PC-9 (cell line): ENCODE data around the gene MIF. TPM values are rescaled to one million over a fixed set of nuclear protein-coding genes. Genes with fewer than 3 reads are reported as not detected.
A peak's percentile ranks its signal among the peaks of the same experiment; 100 is the strongest.

ENCODE experiments used
- BruUV-seq: library from RNA; stranded (reverse); fragments of 400-500 nt; replicated peaks from 2 replicates; lab custom pipeline; 2021; lab: Mats Ljungman, UMichigan
- CTCF ChIA-PET: fragments of 300-600 bp; sonication (Branson Sonifier 250); formaldehyde crosslinking; loops from one replicate; lab custom pipeline; 2022; ENCODE audit warnings: antibody characterized with exemption; lab: Charles Lee
- POLR2A ChIA-PET: fragments of 300-600 bp; sonication (Branson Sonifier 250); formaldehyde crosslinking; loops from one replicate; lab custom pipeline; 2022; ENCODE audit warnings: antibody characterized with exemption; ENCODE audit not compliant: unreplicated experiment; lab: Charles Lee
- DNase-seq, 2 experiments: peaks; one replicate each; pipeline versions ENCODE4 v3.0.0 to v3.0.0-alpha.2; 2015 to 2022; ENCODE audit warnings: mixed read lengths in 1 of 2
- H2AFZ ChIP-seq: fragments of 200-600 bp; sonication (generic); 2 replicates; pipeline ENCODE4 v1.8.1; 2017; ENCODE audit warnings: antibody characterized with exemption
- H3F3A ChIP-seq: fragments of 200-600 bp; sonication (generic); 2 replicates; pipeline ENCODE4 v1.8.1; 2017; ENCODE audit warnings: antibody characterized with exemption, mild to moderate bottlenecking, low read depth; ENCODE audit not compliant: insufficient read depth
- H3K27ac ChIP-seq: fragments of 200-600 bp; sonication (generic); 2 replicates; pipeline ENCODE4 v1.6.1; 2016; ENCODE audit warnings: mixed run types
- H3K27me3 ChIP-seq: fragments of 200-600 bp; sonication (generic); 2 replicates; pipeline ENCODE4 v1.6.1; 2016; ENCODE audit warnings: low read depth, mixed run types; ENCODE audit not compliant: insufficient read depth
- H3K36me3 ChIP-seq: fragments of 200-600 bp; sonication (generic); 2 replicates; pipeline ENCODE4 v1.6.1; 2016; ENCODE audit warnings: low read depth, mixed run types
- H3K4me1 ChIP-seq: fragments of 200-600 bp; sonication (generic); replicated peaks from 2 replicates; pipeline ENCODE4 v1.6.1; 2016; ENCODE audit warnings: mixed run types; ENCODE audit not compliant: insufficient read depth
- H3K4me2 ChIP-seq: fragments of 200-600 bp; sonication (generic); 2 replicates; pipeline ENCODE4 v1.6.1; 2017; ENCODE audit warnings: mixed run types
- H3K4me3 ChIP-seq: fragments of 200-600 bp; sonication (generic); 2 replicates; pipeline ENCODE4 v1.6.1; 2016; ENCODE audit warnings: mixed run types
- H3K79me2 ChIP-seq: fragments of 200-600 bp; sonication (generic); 2 replicates; pipeline ENCODE4 v1.6.1; 2017; ENCODE audit warnings: low read depth, mixed run types
- H3K9me2 ChIP-seq: fragments of 200-600 bp; sonication (generic); 2 replicates; pipeline ENCODE4 v1.8.1; 2017; ENCODE audit warnings: mild to moderate bottlenecking; ENCODE audit not compliant: insufficient read depth
- H3K9me3 ChIP-seq: fragments of 200-600 bp; sonication (generic); 2 replicates; pipeline ENCODE4 v1.8.1; 2016; ENCODE audit warnings: low read depth; ENCODE audit not compliant: insufficient read depth
- H4K20me1 ChIP-seq: fragments of 200-600 bp; sonication (generic); 2 replicates; pipeline ENCODE4 v1.8.1; 2017; ENCODE audit not compliant: insufficient read depth
- EZH2 ChIP-seq: fragments of 200-600 bp; sonication (generic); IDR thresholded peaks from 2 replicates; pipeline ENCODE4 v1.8.0; 2017; ENCODE audit warnings: antibody characterized with exemption, low read depth
- intact Hi-C: fragments of 100-400 bp; cut with micrococcal nuclease; formaldehyde crosslinking; loops from one replicate; pipeline ENCODE4 v1.10.0; 2022; ENCODE audit not compliant: unreplicated experiment
- total RNA-seq: library from RNA; stranded (reverse); gene quantifications from 2 replicates; pipeline ENCODE4 v1.2.3, GENCODE V29; 2021
- TF ChIP-seq, protein P1 (sequence below): fragments of 200-600 bp; sonication (generic); conservative IDR thresholded peaks from 2 replicates; pipeline ENCODE4 v1.6.1; 2017; ENCODE audit warnings: mixed run types, antibody characterized with exemption, mild to moderate bottlenecking, moderate library complexity

Gene MIF
- total RNA-seq, 1 experiment from 2014 or later = 695 TPM

DNA sequence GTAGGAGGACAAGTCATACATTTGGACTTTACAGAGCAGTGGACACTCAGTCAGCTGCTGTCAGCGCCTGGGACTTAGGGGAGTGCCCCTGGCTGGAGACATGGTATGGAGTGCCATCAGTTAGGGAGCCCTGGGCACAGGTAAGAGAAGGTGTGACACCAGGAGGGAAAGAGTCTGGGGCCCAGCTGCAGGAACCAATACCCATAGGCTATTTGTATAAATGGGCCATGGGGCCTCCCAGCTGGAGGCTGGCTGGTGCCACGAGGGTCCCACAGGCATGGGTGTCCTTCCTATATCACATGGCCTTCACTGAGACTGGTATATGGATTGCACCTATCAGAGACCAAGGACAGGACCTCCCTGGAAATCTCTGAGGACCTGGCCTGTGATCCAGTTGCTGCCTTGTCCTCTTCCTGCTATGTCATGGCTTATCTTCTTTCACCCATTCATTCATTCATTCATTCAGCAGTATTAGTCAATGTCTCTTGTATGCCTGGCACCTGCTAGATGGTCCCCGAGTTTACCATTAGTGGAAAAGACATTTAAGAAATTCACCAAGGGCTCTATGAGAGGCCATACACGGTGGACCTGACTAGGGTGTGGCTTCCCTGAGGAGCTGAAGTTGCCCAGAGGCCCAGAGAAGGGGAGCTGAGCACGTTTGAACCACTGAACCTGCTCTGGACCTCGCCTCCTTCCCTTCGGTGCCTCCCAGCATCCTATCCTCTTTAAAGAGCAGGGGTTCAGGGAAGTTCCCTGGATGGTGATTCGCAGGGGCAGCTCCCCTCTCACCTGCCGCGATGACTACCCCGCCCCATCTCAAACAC is 850 bp upstream of the MIF start:
- ChIA-PET CTCF (no interaction called here), POLR2A (interaction anchor here (0.6 to 1.5 kb wide), 4 partner anchors 20 to 690 kb away, joined by 3 to 17 read pairs (median 6); no protein-coding TSS in a partner anchor)
- no peak for TF ChIP-seq EZH2
- TF ChIP-seq, protein P1, sequence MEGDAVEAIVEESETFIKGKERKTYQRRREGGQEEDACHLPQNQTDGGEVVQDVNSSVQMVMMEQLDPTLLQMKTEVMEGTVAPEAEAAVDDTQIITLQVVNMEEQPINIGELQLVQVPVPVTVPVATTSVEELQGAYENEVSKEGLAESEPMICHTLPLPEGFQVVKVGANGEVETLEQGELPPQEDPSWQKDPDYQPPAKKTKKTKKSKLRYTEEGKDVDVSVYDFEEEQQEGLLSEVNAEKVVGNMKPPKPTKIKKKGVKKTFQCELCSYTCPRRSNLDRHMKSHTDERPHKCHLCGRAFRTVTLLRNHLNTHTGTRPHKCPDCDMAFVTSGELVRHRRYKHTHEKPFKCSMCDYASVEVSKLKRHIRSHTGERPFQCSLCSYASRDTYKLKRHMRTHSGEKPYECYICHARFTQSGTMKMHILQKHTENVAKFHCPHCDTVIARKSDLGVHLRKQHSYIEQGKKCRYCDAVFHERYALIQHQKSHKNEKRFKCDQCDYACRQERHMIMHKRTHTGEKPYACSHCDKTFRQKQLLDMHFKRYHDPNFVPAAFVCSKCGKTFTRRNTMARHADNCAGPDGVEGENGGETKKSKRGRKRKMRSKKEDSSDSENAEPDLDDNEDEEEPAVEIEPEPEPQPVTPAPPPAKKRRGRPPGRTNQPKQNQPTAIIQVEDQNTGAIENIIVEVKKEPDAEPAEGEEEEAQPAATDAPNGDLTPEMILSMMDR = no peak

DNA sequence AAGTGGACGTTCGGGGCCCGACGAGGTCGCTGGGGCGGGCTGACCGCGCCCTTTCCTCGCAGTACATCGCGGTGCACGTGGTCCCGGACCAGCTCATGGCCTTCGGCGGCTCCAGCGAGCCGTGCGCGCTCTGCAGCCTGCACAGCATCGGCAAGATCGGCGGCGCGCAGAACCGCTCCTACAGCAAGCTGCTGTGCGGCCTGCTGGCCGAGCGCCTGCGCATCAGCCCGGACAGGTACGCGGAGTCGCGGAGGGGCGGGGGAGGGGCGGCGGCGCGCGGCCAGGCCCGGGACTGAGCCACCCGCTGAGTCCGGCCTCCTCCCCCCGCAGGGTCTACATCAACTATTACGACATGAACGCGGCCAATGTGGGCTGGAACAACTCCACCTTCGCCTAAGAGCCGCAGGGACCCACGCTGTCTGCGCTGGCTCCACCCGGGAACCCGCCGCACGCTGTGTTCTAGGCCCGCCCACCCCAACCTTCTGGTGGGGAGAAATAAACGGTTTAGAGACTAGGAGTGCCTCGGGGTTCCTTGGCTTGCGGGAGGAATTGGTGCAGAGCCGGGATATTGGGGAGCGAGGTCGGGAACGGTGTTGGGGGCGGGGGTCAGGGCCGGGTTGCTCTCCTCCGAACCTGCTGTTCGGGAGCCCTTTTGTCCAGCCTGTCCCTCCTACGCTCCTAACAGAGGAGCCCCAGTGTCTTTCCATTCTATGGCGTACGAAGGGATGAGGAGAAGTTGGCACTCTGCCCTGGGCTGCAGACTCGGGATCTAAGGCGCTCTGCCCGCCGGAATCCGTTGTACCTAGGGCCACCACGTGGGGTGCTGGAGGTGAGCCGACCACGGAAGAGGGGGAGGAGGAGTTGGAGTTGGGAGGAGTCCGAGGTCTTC is 771 bp downstream of the MIF start:
- peak; percentile 72 to 77 for DNase-seq
- intact Hi-C loops = no loop called here
- TF ChIP-seq, protein P1 = peak; percentile 57
- TF ChIP-seq EZH2 = no peak

More for the DNA sequence above, 850 bp upstream of the MIF start:
- TSS peak; percentile 92 for BruUV-seq
- Histone ChIP-seq H3K4me3 (peak overlapping the region; percentile 80), H4K20me1 (peaks cover 19% of the 10 kb centered on the region), H3K4me2 (peak overlapping the region; percentile 100), H3K27me3 (no peaks in the 10 kb centered on the region), H3K36me3 (peaks cover 18% of the 10 kb centered on the region), H3K9me3 (no peaks in the 10 kb centered on the region), H3K27ac (peak overlapping the region; percentile 79), H3K79me2 (peaks cover 31% of the 10 kb centered on the region), H3K4me1 (peaks cover 24% of the 10 kb centered on the region), H3F3A (peaks cover 48% of the 10 kb centered on the region; the same call in 1 of the 2 replicates), H2AFZ (peak overlapping the region; percentile 86), H3K9me2 (no peaks in the 10 kb centered on the region)
- intact Hi-C loops = no loop called here
- DNase-seq = no peak

DNA sequence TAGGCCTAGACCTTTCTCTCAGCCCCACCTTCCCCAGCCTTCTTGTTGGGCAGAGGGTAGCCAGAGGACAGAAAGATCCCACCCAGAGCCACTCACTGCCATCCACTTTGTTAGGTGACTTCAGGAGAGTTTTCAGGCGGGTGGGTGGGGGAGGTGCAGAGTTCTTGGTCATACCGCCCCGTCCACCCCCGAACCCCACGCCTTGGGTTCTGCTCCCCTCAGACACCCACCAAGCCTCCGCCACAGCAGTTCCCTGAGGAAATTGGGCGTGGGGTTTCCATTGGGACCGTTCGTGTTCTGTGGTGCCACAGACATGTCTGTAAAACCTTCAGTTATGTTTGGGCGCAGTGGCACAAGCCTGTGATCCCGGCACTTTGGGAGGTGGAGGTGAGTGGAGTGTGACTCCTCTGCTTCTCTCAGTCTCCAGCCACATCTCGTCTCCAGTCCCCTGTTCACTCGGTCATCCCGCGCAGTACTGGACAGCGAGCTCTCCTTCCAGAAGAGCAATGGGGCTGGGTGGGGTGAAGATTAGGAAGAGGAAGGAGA is 1.5 kb downstream of the MIF start:
- ChIA-PET CTCF (no interaction called here), POLR2A (interaction anchor here (0.6 kb wide), 1 partner anchor 30 kb away, joined by 6 read pairs; no protein-coding TSS in a partner anchor)
- Histone ChIP-seq H3K4me3 (peak overlapping the region; percentile 80), H2AFZ (no peak overlapping the region), H3K27me3 (no peaks in the 10 kb centered on the region), H3K9me2 (no peaks in the 10 kb centered on the region), H3K9me3 (no peaks in the 10 kb centered on the region), H3K4me2 (peak overlapping the region; percentile 100), H3K36me3 (peaks cover 23% of the 10 kb centered on the region), H3K4me1 (peaks cover 19% of the 10 kb centered on the region), H3F3A (peaks cover 65% of the 10 kb centered on the region; the same call in 1 of the 2 replicates), H4K20me1 (peaks cover 22% of the 10 kb centered on the region), H3K27ac (peak overlapping the region; percentile 79; the same call in 1 of the 2 replicates), H3K79me2 (peaks cover 31% of the 10 kb centered on the region)
- peak in 1 of 2 experiments; percentile 17 for DNase-seq
- intact Hi-C loops = no loop called here
- TF ChIP-seq EZH2 = no peak
- TF ChIP-seq, protein P1 = 0 out of 2 replicates have a peak, but pooled peaks have one; percentile 8
- no TSS peak for BruUV-seq

More for the DNA sequence above, 771 bp downstream of the MIF start:
- Histone ChIP-seq H3K4me1 (peaks cover 19% of the 10 kb centered on the region), H2AFZ (peak overlapping the region; percentile 73), H3K9me3 (no peaks in the 10 kb centered on the region), H3K4me2 (peak overlapping the region; percentile 100), H3K36me3 (peaks cover 23% of the 10 kb centered on the region), H4K20me1 (peaks cover 22% of the 10 kb centered on the region), H3K79me2 (peaks cover 31% of the 10 kb centered on the region), H3F3A (peaks cover 59% of the 10 kb centered on the region; the same call in 1 of the 2 replicates), H3K27me3 (no peaks in the 10 kb centered on the region), H3K4me3 (peak overlapping the region; percentile 80), H3K27ac (peak overlapping the region; percentile 79), H3K9me2 (no peaks in the 10 kb centered on the region)
- ChIA-PET POLR2A (interaction anchor here (0.5 to 1.5 kb wide), 3 partner anchors 19 to 313 kb away, joined by 3 to 17 read pairs (median 6); no protein-coding TSS in a partner anchor), CTCF (interaction anchor here (0.6 to 0.9 kb wide), 3 partner anchors 29 to 748 kb away, joined by 3 to 4 read pairs (median 3); no protein-coding TSS in a partner anchor)
- TSS peak; percentile 29 for BruUV-seq
